H9 (cell line): ENCODE data around the gene EDEM2. TPM values are rescaled to one million over a fixed set of nuclear protein-coding genes. Genes with fewer than 3 reads are reported as not detected.

ENCODE experiments used
- DNase-seq: peaks from one replicate; pipeline ENCODE4 v3.0.0-alpha.2; 2017
- H2AFZ ChIP-seq: one replicate; pipeline ENCODE4 v1.6.1; 2013; ENCODE audit warnings: mild to moderate bottlenecking, low read length, control low read depth, moderate library complexity
- H2AK5ac ChIP-seq: 2 replicates; pipeline ENCODE4 v1.6.1; 2013; ENCODE audit warnings: low read length, control low read depth, mixed read lengths; ENCODE audit not compliant: insufficient read length
- H2BK120ac ChIP-seq: one replicate; pipeline ENCODE4 v1.6.1; 2013; ENCODE audit warnings: low read depth, mild to moderate bottlenecking, low read length, control low read depth, inconsistent platforms; ENCODE audit not compliant: poor library complexity, severe bottlenecking
- H2BK12ac ChIP-seq: 2 replicates; pipeline ENCODE4 v1.6.1; 2013; ENCODE audit warnings: low read length, control low read depth, mixed read lengths, low read depth; ENCODE audit not compliant: insufficient read length
- H2BK15ac ChIP-seq: 2 replicates; pipeline ENCODE4 v1.6.1; 2013; ENCODE audit warnings: low read depth, low read length, control low read depth
- H2BK20ac ChIP-seq: one replicate; pipeline ENCODE4 v1.6.1; 2013; ENCODE audit warnings: low read depth, mild to moderate bottlenecking, low read length, control low read depth, inconsistent platforms; ENCODE audit not compliant: poor library complexity, severe bottlenecking
- H2BK5ac ChIP-seq: 2 replicates; pipeline ENCODE4 v1.6.1; 2013; ENCODE audit warnings: low read length, control low read depth, mixed read lengths; ENCODE audit not compliant: insufficient read length
- H3K14ac ChIP-seq: 2 replicates; pipeline ENCODE4 v1.6.1; 2013; ENCODE audit warnings: low read length, control low read depth; ENCODE audit not compliant: insufficient read depth
- H3K18ac ChIP-seq: 2 replicates; pipeline ENCODE4 v1.6.1; 2013; ENCODE audit warnings: low read depth, mild to moderate bottlenecking, mixed read lengths, low read length, control low read depth; ENCODE audit not compliant: insufficient read length
- H3K23ac ChIP-seq: 2 replicates; pipeline ENCODE4 v1.6.1; 2013; ENCODE audit warnings: low read length, control low read depth, mixed read lengths, low read depth; ENCODE audit not compliant: insufficient read length
- H3K23me2 ChIP-seq: 2 replicates; pipeline ENCODE4 v1.6.1; 2013; ENCODE audit warnings: low read depth, mild to moderate bottlenecking, mixed read lengths, low read length, control low read depth; ENCODE audit not compliant: insufficient read length, poor library complexity, severe bottlenecking
- H3K27ac ChIP-seq: 2 replicates; pipeline ENCODE4 v1.5.1; 2013; ENCODE audit warnings: low read length, control low read depth, mixed read lengths, low read depth; ENCODE audit not compliant: insufficient read length
- H3K27me3 ChIP-seq: 2 replicates; pipeline ENCODE4 v1.6.1; 2013; ENCODE audit warnings: low read length, control low read depth, inconsistent platforms; ENCODE audit not compliant: insufficient read depth
- H3K4ac ChIP-seq: 2 replicates; pipeline ENCODE4 v1.6.1; 2013; ENCODE audit warnings: low read depth, mild to moderate bottlenecking, control low read depth, inconsistent platforms, low read length, moderate library complexity
- H3K4me1 ChIP-seq: 2 replicates; pipeline ENCODE4 v1.6.1; 2013; ENCODE audit warnings: low read length, control low read depth, inconsistent platforms; ENCODE audit not compliant: insufficient read depth
- H3K4me2 ChIP-seq: 2 replicates; pipeline ENCODE4 v1.6.1; 2013; ENCODE audit warnings: low read length, control low read depth, mixed read lengths; ENCODE audit not compliant: insufficient read length, insufficient read depth
- H3K56ac ChIP-seq: 2 replicates; pipeline ENCODE4 v1.6.1; 2013; ENCODE audit warnings: low read depth, mild to moderate bottlenecking, mixed read lengths, low read length, control low read depth; ENCODE audit not compliant: insufficient read length
- H3K79me1 ChIP-seq: 2 replicates; pipeline ENCODE4 v1.6.1; 2013; ENCODE audit warnings: low read depth, mild to moderate bottlenecking, moderate library complexity, low read length, control low read depth, inconsistent platforms; ENCODE audit not compliant: insufficient read depth, poor library complexity, severe bottlenecking
- H3K79me2 ChIP-seq: 2 replicates; pipeline ENCODE4 v1.6.1; 2013; ENCODE audit warnings: low read length, control low read depth, inconsistent platforms; ENCODE audit not compliant: insufficient read depth
- H3K9ac ChIP-seq: 2 replicates; pipeline ENCODE4 v1.6.1; 2013; ENCODE audit warnings: low read length, control low read depth, mixed read lengths; ENCODE audit not compliant: insufficient read length; ENCODE audit errors: extremely low read depth
- H3K9me3 ChIP-seq: one replicate; pipeline ENCODE4 v1.6.1; 2013; ENCODE audit warnings: low read depth, low read length, inconsistent platforms; ENCODE audit not compliant: control insufficient read depth
- H3T11ph ChIP-seq: one replicate; pipeline ENCODE4 v1.6.1; 2013; ENCODE audit warnings: mild to moderate bottlenecking, low read length, control low read depth, inconsistent platforms
- H4K20me1 ChIP-seq: one replicate; pipeline ENCODE4 v1.6.1; 2013; ENCODE audit not compliant: control insufficient read depth, insufficient read length, insufficient read depth
- H4K5ac ChIP-seq: 2 replicates; pipeline ENCODE4 v1.6.1; 2013; ENCODE audit warnings: low read depth, mild to moderate bottlenecking, mixed read lengths, low read length, control low read depth; ENCODE audit not compliant: insufficient read length
- H4K8ac ChIP-seq: replicated peaks from 2 replicates; pipeline ENCODE4 v1.6.1; 2013; ENCODE audit warnings: low read length, control low read depth, mixed read lengths, low read depth; ENCODE audit not compliant: insufficient read length
- H4K91ac ChIP-seq: 2 replicates; pipeline ENCODE4 v1.6.1; 2013; ENCODE audit warnings: low read depth, mild to moderate bottlenecking, moderate library complexity, mixed read lengths, low read length, control low read depth; ENCODE audit not compliant: insufficient read length
- H3K27ac Mint-ChIP-seq, 3 experiments: 2 replicates in 2 of 3; 3 replicates in 1 of 3; pipeline ENCODE4 v1.8.0; 2020 to 2021; ENCODE audit warnings: mixed read lengths in 3 of 3, mild to moderate bottlenecking in 1 of 3, moderate library complexity in 1 of 3
- H3K27me3 Mint-ChIP-seq: 2 replicates; pipeline ENCODE4 v1.8.0; 2021; ENCODE audit warnings: low read depth, mild to moderate bottlenecking, moderate library complexity, mixed read lengths
- H3K36me3 Mint-ChIP-seq, 3 experiments: 2 replicates in 2 of 3; 3 replicates in 1 of 3; pipeline ENCODE4 v1.8.0; 2020 to 2021; ENCODE audit warnings: low read depth in 3 of 3, mixed read lengths in 3 of 3; ENCODE audit not compliant: insufficient read depth in 1 of 3
- H3K4me1 Mint-ChIP-seq, 2 experiments: 2 replicates each; pipeline ENCODE4 v1.8.0; 2020; ENCODE audit warnings: mixed read lengths in 2 of 2
- H3K4me3 Mint-ChIP-seq, 2 experiments: 2 replicates in 1 of 2; 3 replicates in 1 of 2; pipeline ENCODE4 v1.8.0; 2020 to 2021; ENCODE audit warnings: mild to moderate bottlenecking in 2 of 2, mixed read lengths in 2 of 2, moderate library complexity in 1 of 2
- H3K9me3 Mint-ChIP-seq, 2 experiments: 2 replicates in 1 of 2; 3 replicates in 1 of 2; pipeline ENCODE4 v1.8.0; 2020; ENCODE audit warnings: mild to moderate bottlenecking in 2 of 2, mixed read lengths in 2 of 2, moderate library complexity in 1 of 2
- CTCF ChIP-seq: fragments of 200-600 bp; sonication (generic); conservative IDR thresholded peaks from 3 replicates; pipeline ENCODE4 v1.8.0; 2021; ENCODE audit warnings: antibody characterized with exemption, mild to moderate bottlenecking
- WGBS: extraction: QIAGEN DNeasy Blood & Tissue Kit; methylation state at CpG from one replicate; pipeline ENCODE4 v1.1.7; 2013; ENCODE audit warnings: missing lambda C conversion rate, low lambda C conversion rate, mixed read lengths; ENCODE audit not compliant: insufficient read length; ENCODE audit errors: extremely low coverage; 5-methylcytosine and 5-hydroxymethylcytosine counted together
- total RNA-seq: library from RNA; stranded (reverse); gene quantifications from 2 replicates; pipeline ENCODE4 v1.2.1, GENCODE V29; 2021

Gene EDEM2
- total RNA-seq, 1 experiment from 2014 or later = 27.8 TPM

- Histone ChIP-seq H2BK12ac (no peak overlapping the region), H3K18ac (no peak overlapping the region), H3K79me1 (no peaks in the 10 kb centered on the region), H3K56ac (no peak overlapping the region), H3K23me2 (no peaks in the 10 kb centered on the region), H4K8ac (no peak overlapping the region), H3K14ac (no peak overlapping the region), H2AFZ (no peak overlapping the region), H3K79me2 (no peaks in the 10 kb centered on the region), H2AK5ac (no peak overlapping the region), H3K9ac (no peak overlapping the region), H3K23ac (no peak overlapping the region), H4K5ac (no peak overlapping the region), H4K91ac (no peak overlapping the region), H3K4ac (no peak overlapping the region), H3T11ph (no peak overlapping the region), H2BK20ac (no peak overlapping the region), H3K27ac (no peak overlapping the region), H4K20me1 (no peaks in the 10 kb centered on the region), H2BK5ac (no peak overlapping the region), H3K27me3 (no peaks in the 10 kb centered on the region), H3K4me2 (no peak overlapping the region), H2BK15ac (no peak overlapping the region), H2BK120ac (no peak overlapping the region), H3K4me1 (no peaks in the 10 kb centered on the region), H3K9me3 (no peaks in the 10 kb centered on the region)
- WGBS = no CpG with 5 or more reads among the region's 1 CpG
- no peak for TF ChIP-seq CTCF
- peak overlapping the region in 1 of 3 experiments; percentile 19; a peak in 1 of 7 replicates for H3K27ac Mint-ChIP-seq
- no peaks in the 10 kb centered on the region for H3K9me3 Mint-ChIP-seq
- no peaks in the 10 kb centered on the region for H3K27me3 Mint-ChIP-seq
- H3K4me3 Mint-ChIP-seq = no peak overlapping the region
- H3K36me3 Mint-ChIP-seq = peaks cover 6 to 61% (median 51%) of the 10 kb centered on the region in 3 experiments; a peak in 6 of 7 replicates
- H3K4me1 Mint-ChIP-seq = no peaks in the 10 kb centered on the region
- no peak for DNase-seq
These were observed 29.5 kb downstream of the EDEM2 start for GRCh38 chr20:35117629-35118028.
